Activated B cell treated with CpG ODN at 0.5 μM for 24 hours (primary cell): ENCODE results near the gene FCN2. TPM values are rescaled to one million over a fixed set of nuclear protein-coding genes. Genes with fewer than 3 reads are reported as not detected.

Experiments used
- ATAC-seq: fragments of 200-7000 bp; cut with Tn5 transposase; one replicate; pipeline ENCODE4 v1.10.0; 2021; ENCODE audit warnings: low read depth, mild to moderate bottlenecking, moderate library complexity
- CTCF ChIA-PET: fragments of 350-600 bp; sonication (Branson Sonifier 250); formaldehyde crosslinking; loops from one replicate; lab custom pipeline; 2021; ENCODE audit warnings: antibody characterized with exemption; lab: Charles Lee
- POLR2A ChIA-PET: fragments of 350-600 bp; sonication (Branson Sonifier 250); formaldehyde crosslinking; loops from one replicate; lab custom pipeline; 2021; ENCODE audit warnings: antibody characterized with exemption; lab: Charles Lee
- DNase-seq: peaks from one replicate; pipeline ENCODE4 v3.0.0; 2022
- H3K27ac Mint-ChIP-seq: one replicate; pipeline ENCODE4 v1.8.0; 2020; ENCODE audit warnings: mixed read lengths
- H3K27me3 Mint-ChIP-seq: one replicate; pipeline ENCODE4 v1.8.0; 2021; ENCODE audit warnings: mixed read lengths
- H3K36me3 Mint-ChIP-seq: one replicate; pipeline ENCODE4 v1.8.0; 2021; ENCODE audit warnings: low read depth, mixed read lengths
- H3K4me1 Mint-ChIP-seq: one replicate; pipeline ENCODE4 v1.8.0; 2021; ENCODE audit warnings: mixed read lengths
- H3K4me3 Mint-ChIP-seq: one replicate; pipeline ENCODE4 v1.8.0; 2020; ENCODE audit warnings: mild to moderate bottlenecking, mixed read lengths
- H3K9me3 Mint-ChIP-seq: one replicate; pipeline ENCODE4 v1.8.0; 2020; ENCODE audit warnings: mixed read lengths
- intact Hi-C: fragments of 100-400 bp; cut with micrococcal nuclease; formaldehyde crosslinking; loops from one replicate; pipeline ENCODE4 v1.15.1; 2024
- total RNA-seq: library from RNA; stranded (reverse); gene quantifications from 2 replicates; pipeline ENCODE4 v1.2.3, GENCODE V29; 2022
- TF ChIP-seq, protein P1 (sequence below): fragments of 200-600 bp; IDR thresholded peaks from one replicate; pipeline ENCODE4 v1.8.0; 2022; ENCODE audit warnings: antibody characterized with exemption, mild to moderate bottlenecking

The FCN2 gene
- total RNA-seq, 1 donor from 2014 or later = not detected

DNA sequence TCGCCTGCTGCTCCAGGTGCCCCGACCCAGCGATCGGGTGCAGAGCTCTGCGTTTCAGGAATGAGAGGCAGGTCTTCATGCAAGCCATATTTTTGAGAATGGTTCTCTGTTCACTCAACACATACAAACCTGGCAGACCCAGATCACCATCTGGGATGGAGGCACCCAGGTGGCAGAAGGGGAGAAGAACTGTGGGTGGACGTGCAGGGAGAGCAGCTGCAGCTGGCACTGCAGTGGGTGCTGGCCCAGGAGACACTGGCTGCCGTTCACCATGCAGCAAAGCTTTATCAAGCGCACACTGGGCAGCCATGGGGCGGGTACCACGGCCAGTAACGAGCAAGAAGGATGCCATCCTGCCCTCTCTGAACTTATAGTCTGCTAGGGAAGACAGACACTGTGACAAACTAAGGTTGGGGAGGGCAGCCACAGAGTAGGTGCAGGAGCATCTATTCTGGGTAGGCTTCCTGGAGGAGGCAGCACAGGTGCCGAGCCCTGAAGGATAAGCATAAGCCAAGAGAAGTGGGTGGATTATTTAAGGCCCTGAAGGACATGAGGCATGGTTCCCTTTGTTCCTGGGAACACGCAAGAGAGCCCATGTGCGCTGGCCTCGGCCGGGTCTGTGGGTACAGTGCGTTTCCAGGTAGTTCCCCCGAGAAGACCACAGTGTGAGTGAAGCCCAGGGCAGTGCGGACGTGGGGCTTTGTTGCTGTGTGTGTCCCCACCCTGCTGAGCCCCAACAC is 46.2 kb upstream of the FCN2 start:
- no peak for ATAC-seq
- DNase-seq = no peak
- TF ChIP-seq, protein P1, sequence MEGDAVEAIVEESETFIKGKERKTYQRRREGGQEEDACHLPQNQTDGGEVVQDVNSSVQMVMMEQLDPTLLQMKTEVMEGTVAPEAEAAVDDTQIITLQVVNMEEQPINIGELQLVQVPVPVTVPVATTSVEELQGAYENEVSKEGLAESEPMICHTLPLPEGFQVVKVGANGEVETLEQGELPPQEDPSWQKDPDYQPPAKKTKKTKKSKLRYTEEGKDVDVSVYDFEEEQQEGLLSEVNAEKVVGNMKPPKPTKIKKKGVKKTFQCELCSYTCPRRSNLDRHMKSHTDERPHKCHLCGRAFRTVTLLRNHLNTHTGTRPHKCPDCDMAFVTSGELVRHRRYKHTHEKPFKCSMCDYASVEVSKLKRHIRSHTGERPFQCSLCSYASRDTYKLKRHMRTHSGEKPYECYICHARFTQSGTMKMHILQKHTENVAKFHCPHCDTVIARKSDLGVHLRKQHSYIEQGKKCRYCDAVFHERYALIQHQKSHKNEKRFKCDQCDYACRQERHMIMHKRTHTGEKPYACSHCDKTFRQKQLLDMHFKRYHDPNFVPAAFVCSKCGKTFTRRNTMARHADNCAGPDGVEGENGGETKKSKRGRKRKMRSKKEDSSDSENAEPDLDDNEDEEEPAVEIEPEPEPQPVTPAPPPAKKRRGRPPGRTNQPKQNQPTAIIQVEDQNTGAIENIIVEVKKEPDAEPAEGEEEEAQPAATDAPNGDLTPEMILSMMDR = no peak
- ChIA-PET POLR2A (no interaction called here), CTCF (no interaction called here)
- no peak overlapping the region for H3K27ac Mint-ChIP-seq
- H3K36me3 Mint-ChIP-seq = no peaks in the 10 kb centered on the region
- no peaks in the 10 kb centered on the region for H3K27me3 Mint-ChIP-seq
- no peak overlapping the region for H3K4me3 Mint-ChIP-seq
- no peaks in the 10 kb centered on the region for H3K9me3 Mint-ChIP-seq
- intact Hi-C loops = no loop called here
- H3K4me1 Mint-ChIP-seq = no peaks in the 10 kb centered on the region

DNA sequence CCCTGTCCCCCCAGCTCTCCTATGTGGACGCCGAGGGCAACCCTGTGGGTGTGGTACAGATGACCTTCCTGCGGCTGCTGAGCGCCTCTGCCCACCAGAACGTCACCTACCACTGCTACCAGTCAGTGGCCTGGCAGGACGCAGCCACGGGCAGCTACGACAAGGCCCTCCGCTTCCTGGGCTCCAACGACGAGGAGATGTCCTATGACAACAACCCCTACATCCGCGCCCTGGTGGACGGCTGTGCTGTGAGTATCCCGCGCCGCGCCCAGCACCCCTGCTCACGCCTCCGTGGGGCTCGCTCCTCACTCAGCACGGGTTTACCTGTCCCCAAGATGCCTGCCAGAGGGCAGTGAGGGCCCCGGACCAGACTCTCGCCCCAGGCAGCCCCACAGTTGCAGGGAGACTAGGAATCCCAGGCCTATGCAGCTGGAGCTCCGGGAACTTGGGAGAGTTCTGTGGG is 45.6 kb upstream of the FCN2 start:
- Mint-ChIP-seq H3K4me1 (no peaks in the 10 kb centered on the region), H3K9me3 (no peaks in the 10 kb centered on the region), H3K4me3 (no peak overlapping the region), H3K27me3 (no peaks in the 10 kb centered on the region), H3K27ac (no peak overlapping the region), H3K36me3 (no peaks in the 10 kb centered on the region)
- intact Hi-C loops = no loop called here
- CTCF ChIA-PET = no interaction called here
- POLR2A ChIA-PET = no interaction called here
- ATAC-seq (no peak), DNase-seq (no peak)
- TF ChIP-seq, protein P1 = no peak

DNA sequence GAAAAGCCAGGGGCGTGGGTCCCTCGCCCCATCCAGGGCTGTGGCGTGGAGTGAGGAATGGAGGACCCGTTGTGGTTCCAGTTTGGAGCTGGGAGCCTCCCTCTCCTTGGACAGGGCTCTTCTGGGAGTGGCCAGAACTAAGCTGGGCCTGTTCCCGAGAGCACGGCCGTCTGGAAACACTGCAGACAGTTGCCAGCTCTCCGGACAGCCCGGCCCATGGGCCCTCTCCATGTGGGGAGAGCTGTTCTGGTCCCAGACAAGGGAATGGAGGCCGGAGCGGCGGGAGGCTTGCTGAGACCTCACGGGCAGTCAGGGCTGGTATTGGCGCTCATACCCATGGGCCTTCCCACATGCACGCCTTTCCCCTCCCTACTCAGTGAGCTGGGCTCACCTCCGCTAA is 45.2 kb upstream of the FCN2 start:
- Mint-ChIP-seq H3K4me3 (no peak overlapping the region), H3K4me1 (no peaks in the 10 kb centered on the region), H3K9me3 (no peaks in the 10 kb centered on the region), H3K27me3 (no peaks in the 10 kb centered on the region), H3K27ac (no peak overlapping the region), H3K36me3 (no peaks in the 10 kb centered on the region)
- TF ChIP-seq, protein P1 = no peak
- intact Hi-C loops = no loop called here
- ATAC-seq = no peak
- ChIA-PET CTCF (no interaction called here), POLR2A (no interaction called here)
- DNase-seq = no peak

- H3K9me3 Mint-ChIP-seq = no peaks in the 10 kb centered on the region
- intact Hi-C loops = no loop called here
- no peaks in the 10 kb centered on the region for H3K36me3 Mint-ChIP-seq
- no peak overlapping the region for H3K4me3 Mint-ChIP-seq
- no peaks in the 10 kb centered on the region for H3K27me3 Mint-ChIP-seq
- CTCF ChIA-PET = no interaction called here
- ATAC-seq = no peak
- no peaks in the 10 kb centered on the region for H3K4me1 Mint-ChIP-seq
- no peak for DNase-seq
- TF ChIP-seq, protein P1 = no peak
- no peak overlapping the region for H3K27ac Mint-ChIP-seq
- POLR2A ChIA-PET = no interaction called here
These were observed 44.6 kb upstream of the FCN2 start for GRCh38 chr9:134835987-134836386.

DNA sequence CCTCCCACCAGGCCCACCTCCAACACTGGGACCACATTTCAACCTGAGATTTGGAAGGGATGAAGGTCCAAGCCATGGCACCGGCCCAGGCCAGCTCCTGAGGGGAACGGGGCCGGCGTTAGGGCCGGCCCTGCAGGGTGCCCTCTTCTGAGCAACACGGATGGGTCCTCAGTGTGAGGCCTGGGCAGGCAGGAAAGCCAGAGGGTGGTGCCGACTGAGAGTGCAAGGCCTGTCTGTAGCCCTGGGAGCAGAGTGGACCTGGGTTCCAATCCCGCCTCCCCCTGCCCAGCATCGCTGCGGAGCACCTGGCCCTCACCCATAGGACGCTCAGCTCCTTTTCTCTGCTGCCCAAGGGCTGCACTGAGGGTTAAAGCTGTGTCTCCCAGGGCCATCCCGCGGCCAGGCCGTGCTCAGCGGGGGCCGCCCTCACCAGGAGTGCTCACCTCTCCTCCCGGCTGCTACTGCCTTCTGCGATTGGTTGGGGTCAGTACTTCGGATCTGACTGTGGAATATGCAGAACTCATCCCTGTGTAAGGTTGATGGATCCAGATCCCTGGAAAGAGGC is 44.1 kb upstream of the FCN2 start:
- no peaks in the 10 kb centered on the region for H3K9me3 Mint-ChIP-seq
- no peak for DNase-seq
- ChIA-PET POLR2A (no interaction called here), CTCF (no interaction called here)
- intact Hi-C loops = no loop called here
- TF ChIP-seq, protein P1 = no peak
- no peaks in the 10 kb centered on the region for H3K27me3 Mint-ChIP-seq
- no peaks in the 10 kb centered on the region for H3K4me1 Mint-ChIP-seq
- no peak overlapping the region for H3K4me3 Mint-ChIP-seq
- no peak overlapping the region for H3K27ac Mint-ChIP-seq
- no peaks in the 10 kb centered on the region for H3K36me3 Mint-ChIP-seq
- no peak for ATAC-seq
